Activated gamma-delta T cell (primary cell): Measurements from ENCODE around the gene SPRING1.

Experiments used
- DNase-seq: peaks from one replicate; lab custom pipeline; 2025; lab: John Stamatoyannopoulos, UW

SPRING1 gene

GRCh38 chr12:116739381-116739887 is 1.6 kb upstream of the SPRING1 start:
- DNase-seq, result no peak

GRCh38 chr12:116736962-116737773 is 701 bp downstream of the SPRING1 start:
- DNase-seq, result no peak

- DNase-seq, result no peak
Measured at GRCh38 chr12:116735951-116736599, 1.8 kb downstream of the SPRING1 start.

GRCh38 chr12:116735084-116735483 is 2.8 kb downstream of the SPRING1 start:
- no peak for DNase-seq

- DNase-seq, result no peak
Measured at GRCh38 chr12:116734156-116734768, 3.6 kb downstream of the SPRING1 start.

- no peak for DNase-seq
Measured at GRCh38 chr12:116731801-116732200, 6.1 kb downstream of the SPRING1 start.

- DNase-seq, result no peak
Measured at GRCh38 chr12:116727891-116728290, 10.0 kb downstream of the SPRING1 start.

GRCh38 chr12:116727261-116727660 is 10.6 kb downstream of the SPRING1 start:
- no peak for DNase-seq

- DNase-seq, result no peak
Measured at GRCh38 chr12:116726694-116727093, 11.2 kb downstream of the SPRING1 start.

GRCh38 chr12:116722245-116722644 is 15.6 kb downstream of the SPRING1 start:
- no peak for DNase-seq

GRCh38 chr12:116719731-116720528 is 17.9 kb downstream of the SPRING1 start:
- DNase-seq, result no peak

GRCh38 chr12:116718655-116719454 is 19.0 kb downstream of the SPRING1 start:
- no peak for DNase-seq

- DNase-seq, result no peak
Measured at GRCh38 chr12:116717466-116718437, 20.1 kb downstream of the SPRING1 start.

- DNase-seq, result no peak
Measured at GRCh38 chr12:116714175-116714574, 23.7 kb downstream of the SPRING1 start.

GRCh38 chr12:116713527-116713926 is 24.3 kb downstream of the SPRING1 start:
- no peak for DNase-seq

- no peak for DNase-seq
Measured at GRCh38 chr12:116712458-116713303, 25.2 kb downstream of the SPRING1 start.

- no peak for DNase-seq
Measured at GRCh38 chr12:116710370-116711150, 27.3 kb downstream of the SPRING1 start.

- no peak for DNase-seq
Measured at GRCh38 chr12:116709768-116710167, 28.1 kb downstream of the SPRING1 start.
